ENCODE measurements around the gene TRIM52.
"Not testable (repeated sequence)": the region's sequence is repeated elsewhere in the genome, so short reads cannot be mapped to it uniquely, and the experiment has no call there.

TRIM52 gene

DNA sequence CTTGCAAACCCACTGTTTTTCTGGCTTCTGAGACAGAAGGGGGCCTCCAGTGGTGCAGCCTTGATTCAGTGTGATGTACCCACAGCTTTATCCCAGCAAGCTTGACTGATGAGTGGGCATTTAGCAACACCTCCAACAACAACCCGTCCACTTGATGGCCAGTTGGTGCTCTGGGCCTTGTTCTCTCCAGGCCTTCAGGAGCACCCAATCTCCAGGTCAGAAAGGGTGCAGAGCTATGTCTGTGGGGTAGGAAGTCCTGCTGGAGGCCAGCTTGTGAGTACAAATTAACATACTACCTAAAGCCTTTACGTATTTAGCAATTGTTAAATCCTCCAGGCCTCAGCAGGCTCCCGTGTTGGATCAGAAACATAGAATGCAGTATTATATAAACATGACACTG lies 10.1 kb upstream of the TRIM52 start:
- Histone ChIP-seq H3K4me3 (ENCODE audit: low read depth, low read length, poor library complexity, severe bottlenecking) (no peak overlapping the region), H3K9ac (ENCODE audit: low read length) (no peak overlapping the region), H3K9me3 (ENCODE audit: low read length) (no peaks in the 10 kb centered on the region), H3K27ac (ENCODE audit: low read depth, low read length, poor library complexity, severe bottlenecking) (no peak overlapping the region), H4K20me1 (ENCODE audit: insufficient read depth, low read length) (no peaks in the 10 kb centered on the region), H3K36me3 (ENCODE audit: insufficient read depth, low read length) (no peaks in the 10 kb centered on the region), H3F3A (ENCODE audit: insufficient read depth, low read length) (no peaks in the 10 kb centered on the region), H3K9me2 (ENCODE audit: low read depth, low read length) (no peaks in the 10 kb centered on the region), H3K79me2 (ENCODE audit: insufficient read depth, low read length) (no peaks in the 10 kb centered on the region), H3K27me3 (ENCODE audit: insufficient read depth, low read length) (no peaks in the 10 kb centered on the region), H3K4me1 (ENCODE audit: insufficient read depth, low read length, severe bottlenecking) (no peaks in the 10 kb centered on the region), H3K4me2 (ENCODE audit: low read length) (no peak overlapping the region), H2AFZ (ENCODE audit: low read length) (no peak overlapping the region)
- no peak for TF ChIP-seq CTCF (IDR thresholded peaks at IDR 0.05; ENCODE audit: low read length)
- no peak for TF ChIP-seq EZH2 (IDR thresholded peaks at IDR 0.05; ENCODE audit: borderline replicate concordance, low read length)

DNA sequence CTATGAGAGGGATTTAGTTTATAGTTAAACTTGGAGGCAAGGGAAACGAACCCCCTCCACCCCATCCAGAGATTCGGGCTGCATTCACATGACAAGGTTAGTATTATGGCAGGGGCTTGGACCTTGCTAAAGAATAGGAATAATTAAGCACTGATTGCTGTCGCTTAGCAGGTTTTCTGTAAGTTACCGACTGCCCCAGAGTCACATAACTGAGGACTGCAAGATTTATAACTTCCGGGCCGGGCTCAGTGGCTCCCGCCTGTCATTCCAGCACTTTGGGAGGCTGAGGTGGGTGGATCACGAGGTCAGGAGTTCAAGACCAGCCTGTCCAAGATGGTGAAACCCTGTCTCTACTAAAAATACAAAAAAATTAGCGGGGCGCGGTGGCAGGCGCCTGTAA lies 7.0 kb upstream of the TRIM52 start:
- not testable (repeated sequence) for H3K79me2 ChIP-seq (ENCODE audit: insufficient read depth, low read length); H4K20me1 ChIP-seq (ENCODE audit: insufficient read depth, low read length); H3K36me3 ChIP-seq (ENCODE audit: insufficient read depth, low read length); H3K27me3 ChIP-seq (ENCODE audit: insufficient read depth, low read length); H3K4me1 ChIP-seq (ENCODE audit: insufficient read depth, low read length, severe bottlenecking); H3K27ac ChIP-seq (ENCODE audit: low read depth, low read length, poor library complexity, severe bottlenecking); H3K4me2 ChIP-seq (ENCODE audit: low read length); H3K4me3 ChIP-seq (ENCODE audit: low read depth, low read length, poor library complexity, severe bottlenecking); H2AFZ ChIP-seq (ENCODE audit: low read length); H3F3A ChIP-seq (ENCODE audit: insufficient read depth, low read length); H3K9me2 ChIP-seq (ENCODE audit: low read depth, low read length); H3K9me3 ChIP-seq (ENCODE audit: low read length); H3K9ac ChIP-seq (ENCODE audit: low read length)

DNA sequence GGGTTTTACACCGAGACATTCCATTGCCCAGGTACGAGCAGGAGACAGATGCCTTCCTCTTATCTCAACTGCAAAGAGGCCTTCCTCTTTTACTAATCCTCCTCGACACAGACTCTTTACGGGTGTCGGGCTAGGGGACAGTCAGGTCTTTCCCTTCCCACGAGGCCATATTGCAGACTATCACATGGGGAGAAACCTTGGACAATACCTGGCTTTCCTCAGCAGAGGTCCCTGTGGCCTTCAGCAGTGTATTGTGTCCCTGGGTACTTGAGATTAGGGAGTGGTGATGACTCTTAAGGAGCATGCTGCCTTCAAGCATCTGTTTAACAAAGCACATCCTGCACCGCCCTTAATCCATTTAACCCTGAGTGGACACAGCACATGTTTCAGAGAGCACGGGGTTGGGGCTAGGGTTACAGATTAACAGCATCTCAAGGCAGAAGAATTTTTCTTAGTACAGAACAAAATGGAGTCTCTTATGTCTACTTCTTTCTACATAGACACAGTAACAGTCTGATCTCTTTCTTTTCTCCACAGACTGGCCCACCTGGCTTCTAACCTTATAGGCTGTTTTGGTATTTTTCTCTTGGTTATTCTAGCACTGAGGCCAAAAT lies 6.5 kb upstream of the TRIM52 start:
- not testable (repeated sequence) for H3K4me2 ChIP-seq (ENCODE audit: low read length); H3K79me2 ChIP-seq (ENCODE audit: insufficient read depth, low read length); H3K4me1 ChIP-seq (ENCODE audit: insufficient read depth, low read length, severe bottlenecking); H4K20me1 ChIP-seq (ENCODE audit: insufficient read depth, low read length); H2AFZ ChIP-seq (ENCODE audit: low read length); H3K9me2 ChIP-seq (ENCODE audit: low read depth, low read length); H3K9me3 ChIP-seq (ENCODE audit: low read length); H3F3A ChIP-seq (ENCODE audit: insufficient read depth, low read length); H3K27ac ChIP-seq (ENCODE audit: low read depth, low read length, poor library complexity, severe bottlenecking); H3K9ac ChIP-seq (ENCODE audit: low read length); H3K27me3 ChIP-seq (ENCODE audit: insufficient read depth, low read length); H3K36me3 ChIP-seq (ENCODE audit: insufficient read depth, low read length); H3K4me3 ChIP-seq (ENCODE audit: low read depth, low read length, poor library complexity, severe bottlenecking)

DNA sequence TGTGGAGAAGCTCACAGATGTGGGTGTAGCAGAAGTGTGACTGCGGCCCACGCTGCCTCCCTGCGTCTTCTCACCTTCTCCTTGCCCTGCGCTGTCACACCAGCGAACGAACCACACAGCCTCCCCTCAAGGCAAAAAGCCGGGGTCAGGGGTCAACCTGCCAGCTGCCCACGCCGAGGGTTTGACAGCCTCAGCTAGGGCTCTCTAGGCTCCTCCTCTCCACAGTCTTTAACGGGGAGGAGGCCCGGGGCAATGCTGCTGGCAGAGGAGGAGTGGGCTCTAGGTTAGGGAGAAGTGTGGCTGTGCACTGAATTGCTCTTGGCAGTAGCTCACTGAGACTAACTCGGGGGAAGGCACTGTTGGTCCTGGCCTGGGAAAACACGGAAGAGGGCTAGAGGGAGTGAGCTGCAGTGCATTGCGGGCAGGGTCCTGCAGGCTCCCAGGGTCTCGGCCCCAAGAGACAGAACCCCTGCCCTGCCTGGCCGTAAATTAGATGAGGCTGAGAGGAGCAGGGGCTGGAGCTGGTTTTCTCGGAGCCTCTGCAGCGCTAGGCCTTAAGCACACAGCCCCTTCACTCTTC lies 4.2 kb upstream of the TRIM52 start:
- H3K36me3 ChIP-seq (ENCODE audit: insufficient read depth, low read length), result peaks cover 9% of the 10 kb centered on the region
- TF ChIP-seq EZH2 (IDR thresholded peaks at IDR 0.05; ENCODE audit: borderline replicate concordance, low read length) (no peak), CTCF (IDR thresholded peaks at IDR 0.05; ENCODE audit: low read length) (no peak)
- peaks cover 4% of the 10 kb centered on the region for H3K79me2 ChIP-seq (ENCODE audit: insufficient read depth, low read length)
- H3K4me1 ChIP-seq (ENCODE audit: insufficient read depth, low read length, severe bottlenecking), result no peaks in the 10 kb centered on the region
- H3K9me2 ChIP-seq (ENCODE audit: low read depth, low read length), result no peaks in the 10 kb centered on the region
- no peak overlapping the region for H3K27ac ChIP-seq (ENCODE audit: low read depth, low read length, poor library complexity, severe bottlenecking)
- no peak overlapping the region for H3K9ac ChIP-seq (ENCODE audit: low read length)
- H3K27me3 ChIP-seq (ENCODE audit: insufficient read depth, low read length), result no peaks in the 10 kb centered on the region
- H4K20me1 ChIP-seq (ENCODE audit: insufficient read depth, low read length), result no peaks in the 10 kb centered on the region
- no peaks in the 10 kb centered on the region for H3F3A ChIP-seq (ENCODE audit: insufficient read depth, low read length)
- H3K4me2 ChIP-seq (ENCODE audit: low read length), result no peak overlapping the region
- H2AFZ ChIP-seq (ENCODE audit: low read length), result no peak overlapping the region
- no peak overlapping the region for H3K4me3 ChIP-seq (ENCODE audit: low read depth, low read length, poor library complexity, severe bottlenecking)
- no peaks in the 10 kb centered on the region for H3K9me3 ChIP-seq (ENCODE audit: low read length)

Data from OCI-LY1 (cell line).